ENCODE data around the gene RAB35. TPM values are rescaled to one million over a fixed set of nuclear protein-coding genes. Genes with fewer than 3 reads are reported as not detected.

The RAB35 gene
- total and polyA plus RNA-seq, 9 of the 15 experiments (the other 6 are each of a cell fraction or from before 2014, with no cell fraction given) = 0.65 to 76.3 (median 38.9) TPM

GRCh38 chr12:120115692-120116440 lies 687 bp downstream of the RAB35 start (continued):
- peak; percentile 55 for TF ChIP-seq MYC (IDR thresholded peaks at IDR 0.05; ENCODE audit: low read depth, low read length)
- TF ChIP-seq MYC (CRISPR knock-in tag; IDR thresholded peaks at IDR 0.05; ENCODE audit: borderline replicate concordance, low read depth) = no peak
- TF ChIP-seq FOXP1 (CRISPR knock-in tag; IDR thresholded peaks at IDR 0.05) = peak; percentile 74; the same call in 1 of the 2 replicates
- peak in 1 of 2 experiments; percentile 53; a peak in 1 of 3 replicates for TF ChIP-seq CBX3 (IDR thresholded peaks at IDR 0.05; ENCODE audit: borderline replicate concordance in 1 of 2, low read length in 2 of 2)
- TF ChIP-seq ARID4B (CRISPR knock-in tag; IDR thresholded peaks at IDR 0.05) = peak; percentile 64; the same call in 1 of the 2 replicates
- TF ChIP-seq KDM2B (CRISPR knock-in tag; IDR thresholded peaks at IDR 0.05) = 0 out of 2 replicates have a peak, but pooled peaks have one; percentile 40
